Middle frontal gyrus (tissue), 1 donor: Measurements from ENCODE around the gene MACC1.
"Not testable (repeated sequence)": the region's sequence is repeated elsewhere in the genome, so short reads cannot be mapped to it uniquely, and the experiment has no call there.

Experiments used
- DNase-seq: peaks from one replicate; pipeline ENCODE4 v3.0.0-alpha.2; 2015; ENCODE audit warnings: low spot score; ENCODE audit errors: extremely low spot score

The MACC1 gene

DNA sequence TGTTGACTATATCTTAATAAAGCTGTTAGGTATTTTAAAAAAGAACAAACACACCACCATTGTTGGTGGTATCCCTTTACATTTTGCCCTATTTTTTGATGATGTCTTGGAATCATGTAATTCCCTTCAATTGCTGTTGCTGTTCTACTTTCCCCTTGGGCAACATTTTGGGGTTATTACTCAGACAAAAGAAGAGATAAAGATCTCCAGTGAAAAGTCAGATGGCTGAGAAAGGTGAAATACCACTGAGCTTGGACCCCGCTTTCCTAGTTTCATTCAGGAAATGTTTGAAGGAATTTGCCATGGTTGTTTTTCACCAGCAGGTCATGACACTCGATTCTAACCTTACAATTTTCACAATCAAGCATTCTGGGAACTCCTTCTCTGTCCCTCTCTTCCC is 84.6 kb downstream of the MACC1 start:
- no peak for DNase-seq

DNA sequence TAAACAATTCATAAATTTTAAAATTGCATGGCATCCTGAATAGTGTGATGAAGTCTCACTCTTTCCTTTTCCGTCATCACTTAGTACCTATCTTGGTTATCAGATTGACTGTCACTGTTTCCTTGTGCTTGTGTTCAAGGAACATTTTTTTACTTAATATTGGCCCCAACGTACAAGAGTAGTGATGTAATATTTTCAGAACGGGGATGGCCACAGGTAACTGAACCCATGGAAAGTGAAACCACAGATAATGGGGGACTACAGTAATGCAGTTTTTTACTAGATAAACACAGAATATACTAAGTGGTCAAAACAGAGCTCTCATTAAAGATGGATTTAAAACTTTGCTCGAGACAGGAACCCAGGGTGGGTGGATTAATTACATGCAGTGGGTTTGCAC is 85.4 kb downstream of the MACC1 start:
- DNase-seq = no peak

DNA sequence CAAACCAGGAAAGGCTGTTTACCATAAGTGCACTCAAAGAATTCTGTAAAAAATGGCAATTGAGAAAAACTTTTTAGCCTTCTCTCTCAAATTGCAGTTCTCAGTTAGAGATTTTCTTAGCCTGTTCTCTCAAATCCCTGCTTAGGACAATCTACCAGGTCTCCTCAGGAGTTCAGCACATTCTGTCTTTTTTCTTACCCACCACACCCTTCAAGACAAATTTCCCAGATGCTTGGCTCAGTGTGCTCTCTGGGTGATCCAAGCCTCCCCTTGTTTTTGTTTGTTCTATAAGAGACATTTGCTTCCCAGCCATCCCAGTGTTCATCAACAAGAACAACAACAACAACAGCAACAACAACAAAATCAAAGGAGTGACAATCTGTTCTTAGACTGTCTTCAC is 87.3 kb downstream of the MACC1 start:
- DNase-seq = no peak

DNA sequence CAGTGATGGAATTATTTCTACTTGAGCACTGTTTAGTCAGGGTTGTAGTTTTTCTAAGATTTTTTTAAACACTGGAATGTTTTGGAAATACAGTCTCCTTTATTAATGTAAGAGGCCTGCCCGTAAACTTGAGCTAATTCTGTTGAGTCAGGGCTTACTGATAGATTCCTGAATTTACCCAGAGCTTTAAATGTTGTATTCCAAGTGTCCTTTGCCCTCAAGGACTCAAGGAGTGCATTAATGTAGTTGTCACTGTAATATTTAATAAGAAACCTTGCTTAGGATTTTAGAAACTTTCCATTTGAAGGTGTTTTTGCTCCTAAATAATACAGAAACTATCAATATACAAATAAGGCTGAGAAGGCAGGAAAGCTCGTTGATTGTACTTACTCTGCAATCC is 89.2 kb downstream of the MACC1 start:
- no peak for DNase-seq

DNA sequence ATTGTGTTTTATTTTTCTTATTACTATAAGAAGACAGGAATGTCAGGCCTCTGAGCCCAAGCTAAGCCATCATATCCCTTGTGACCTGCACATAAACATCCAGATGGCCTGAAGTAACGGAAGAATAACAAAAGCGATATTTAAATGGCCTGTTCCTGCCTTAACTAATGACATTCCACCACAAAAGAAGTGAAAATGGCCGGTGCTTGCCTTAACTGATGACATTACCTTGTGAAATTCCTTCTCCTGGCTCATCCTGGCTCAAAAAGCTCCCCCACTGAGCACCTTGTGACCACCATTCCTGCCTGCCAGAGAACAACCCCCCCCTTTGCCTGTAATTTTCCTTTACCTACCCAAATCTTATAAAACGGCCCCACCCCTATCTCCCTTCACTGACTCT is 91.1 kb downstream of the MACC1 start:
- not testable (repeated sequence) for DNase-seq

DNA sequence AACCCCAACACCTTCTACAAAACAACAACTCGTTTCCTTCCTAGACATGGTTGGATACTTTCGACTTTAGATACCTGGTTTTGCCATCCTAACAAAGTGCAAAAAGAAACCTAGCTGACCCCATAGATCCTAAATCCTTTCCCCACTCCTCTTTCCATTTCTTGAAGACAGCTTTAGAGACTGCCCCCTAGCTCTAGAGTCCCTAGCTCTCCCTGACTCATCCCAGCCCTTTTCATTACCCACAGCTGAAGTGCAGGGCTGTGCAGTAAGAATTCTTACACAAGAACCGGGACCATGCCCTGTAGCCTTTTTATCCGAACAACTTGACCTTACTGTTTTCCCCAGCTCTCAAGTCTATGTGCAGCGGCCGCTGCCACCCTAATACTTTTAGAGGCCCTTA is 93.1 kb downstream of the MACC1 start:
- DNase-seq = not testable (repeated sequence)

DNA sequence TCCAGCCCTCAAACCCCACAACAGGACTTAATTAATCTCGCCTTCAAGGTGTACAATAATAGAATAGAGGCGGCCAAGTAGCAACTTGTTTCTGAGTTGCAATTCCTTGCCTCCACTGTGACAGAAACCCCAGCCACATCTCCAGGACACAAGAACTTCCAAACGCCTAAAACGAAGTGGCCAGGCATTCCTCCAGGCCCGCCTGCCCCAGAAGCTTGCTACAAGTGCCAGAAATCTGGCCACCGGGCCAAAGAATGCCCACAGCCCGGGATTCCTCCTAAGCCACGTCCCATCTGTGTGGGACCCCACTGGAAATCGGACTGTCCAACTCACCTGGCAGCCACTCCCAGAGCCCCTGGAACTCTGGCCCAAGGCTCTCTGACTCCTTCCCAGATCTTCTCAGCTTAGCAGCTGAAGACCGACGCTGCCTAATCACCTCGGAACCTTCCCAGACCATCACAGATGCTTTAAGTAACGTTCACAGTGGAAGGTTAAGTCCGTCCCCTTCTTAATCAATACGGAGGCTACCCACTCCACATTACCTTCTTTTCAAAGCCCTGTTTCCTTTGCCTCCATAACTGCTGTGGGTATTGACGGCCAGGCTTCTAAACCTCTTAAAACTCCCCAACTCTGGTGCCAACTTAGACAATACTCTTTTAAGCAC is 94.4 kb downstream of the MACC1 start:
- not testable (repeated sequence) for DNase-seq

DNA sequence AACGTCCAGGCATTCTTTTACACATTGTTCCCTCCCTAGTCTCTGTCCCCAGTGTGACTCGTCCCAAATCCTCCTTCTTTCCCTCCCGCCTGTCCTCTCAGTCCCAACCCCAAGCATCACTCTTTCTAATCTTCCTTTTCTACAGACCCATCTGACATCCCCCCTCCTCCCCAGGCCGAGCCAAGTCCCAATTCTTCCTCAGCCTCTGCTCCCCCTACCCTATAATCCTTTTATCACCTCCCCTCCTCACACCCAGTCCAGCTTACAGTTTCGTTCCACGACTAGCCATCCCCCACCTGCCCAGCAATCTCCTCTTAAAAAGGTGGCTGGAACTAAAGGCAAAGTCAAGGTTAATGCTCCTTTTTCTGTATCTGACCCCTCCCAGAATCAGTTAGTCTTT is 95.1 kb downstream of the MACC1 start:
- no peak for DNase-seq

DNA sequence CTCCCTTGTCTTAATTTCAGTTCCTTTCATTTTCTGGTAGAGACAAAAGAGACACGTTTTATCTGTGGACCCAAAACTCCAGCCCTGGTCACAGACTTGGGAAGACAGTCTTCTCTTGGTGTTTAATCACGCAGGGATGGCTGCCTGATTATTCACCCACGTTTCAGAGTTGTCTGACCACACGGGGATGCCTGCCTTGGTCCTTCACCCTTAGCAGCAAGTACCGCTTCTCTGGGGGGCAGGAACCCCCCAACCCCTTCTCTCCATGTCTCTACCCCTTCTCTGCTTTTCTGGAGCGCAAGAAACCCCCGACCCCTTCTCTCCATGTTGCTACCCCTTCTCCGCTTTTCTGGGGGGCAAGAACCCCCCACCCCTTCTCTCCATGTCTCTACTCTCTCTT is 95.8 kb downstream of the MACC1 start:
- no peak for DNase-seq

DNA sequence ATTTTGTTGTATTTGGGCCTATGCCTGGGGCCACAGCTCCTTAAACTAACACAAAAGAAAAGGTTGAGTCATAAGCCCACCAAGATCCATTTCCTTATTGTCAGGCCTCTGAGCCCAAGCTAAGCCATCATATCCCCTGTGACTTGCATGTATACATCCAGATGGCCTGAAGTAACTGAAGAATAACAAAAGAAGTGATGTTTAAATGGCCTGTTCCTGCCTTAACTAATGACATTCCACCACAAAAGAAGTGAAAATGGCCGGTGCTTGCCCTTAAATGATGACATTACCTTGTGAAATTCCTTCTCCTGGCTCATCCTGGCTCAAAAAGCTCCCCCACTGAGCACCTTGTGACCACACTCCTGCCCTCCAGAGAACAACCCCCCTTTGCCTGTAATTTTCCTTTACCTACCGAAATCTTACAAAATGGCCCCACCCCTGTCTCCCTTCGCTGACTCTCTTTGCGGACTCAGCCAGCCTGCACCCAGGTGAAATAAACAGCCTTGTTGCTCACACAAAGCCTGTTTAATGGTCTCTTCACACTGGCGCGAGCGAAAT is 96.5 kb downstream of the MACC1 start:
- DNase-seq = not testable (repeated sequence)

DNA sequence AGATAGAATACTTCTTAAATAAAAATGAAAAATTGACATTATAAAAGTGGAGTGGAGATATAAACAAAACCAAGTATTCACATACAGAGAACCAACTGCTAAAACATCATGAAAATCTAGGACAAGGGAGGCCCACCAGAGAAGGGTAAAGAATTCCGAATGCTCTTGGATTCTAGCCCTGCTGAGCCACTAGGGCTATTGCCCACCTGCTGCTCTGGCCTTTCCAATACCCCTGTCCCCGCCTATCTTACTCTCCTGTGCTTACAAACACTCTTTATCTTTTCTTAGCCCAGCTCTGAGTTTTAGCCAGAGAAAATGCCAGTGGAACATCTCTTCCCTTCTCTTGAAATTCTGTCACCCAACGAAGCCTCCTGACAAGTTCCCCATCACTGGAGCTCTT is 100.3 kb downstream of the MACC1 start:
- no peak for DNase-seq

DNA sequence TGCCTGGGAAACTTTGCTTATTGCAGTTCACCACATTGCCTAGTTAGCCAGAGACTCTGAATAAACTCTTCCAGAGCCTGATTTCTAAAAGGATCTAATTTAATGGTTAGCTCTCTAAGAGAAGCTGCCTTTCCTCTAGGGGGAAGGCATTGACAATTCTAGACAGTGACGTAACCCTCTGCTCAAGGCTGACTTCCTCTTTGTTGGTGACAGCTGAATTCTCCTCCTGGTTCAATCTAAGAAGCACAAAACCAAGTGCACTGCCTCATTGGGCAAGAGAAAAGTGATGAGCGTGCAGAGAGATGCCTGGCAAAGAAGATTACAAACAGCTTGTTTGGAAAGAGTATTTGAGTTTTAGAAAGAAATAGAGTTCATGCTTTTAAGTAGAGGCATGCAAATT is 102.7 kb downstream of the MACC1 start:
- DNase-seq = no peak

DNA sequence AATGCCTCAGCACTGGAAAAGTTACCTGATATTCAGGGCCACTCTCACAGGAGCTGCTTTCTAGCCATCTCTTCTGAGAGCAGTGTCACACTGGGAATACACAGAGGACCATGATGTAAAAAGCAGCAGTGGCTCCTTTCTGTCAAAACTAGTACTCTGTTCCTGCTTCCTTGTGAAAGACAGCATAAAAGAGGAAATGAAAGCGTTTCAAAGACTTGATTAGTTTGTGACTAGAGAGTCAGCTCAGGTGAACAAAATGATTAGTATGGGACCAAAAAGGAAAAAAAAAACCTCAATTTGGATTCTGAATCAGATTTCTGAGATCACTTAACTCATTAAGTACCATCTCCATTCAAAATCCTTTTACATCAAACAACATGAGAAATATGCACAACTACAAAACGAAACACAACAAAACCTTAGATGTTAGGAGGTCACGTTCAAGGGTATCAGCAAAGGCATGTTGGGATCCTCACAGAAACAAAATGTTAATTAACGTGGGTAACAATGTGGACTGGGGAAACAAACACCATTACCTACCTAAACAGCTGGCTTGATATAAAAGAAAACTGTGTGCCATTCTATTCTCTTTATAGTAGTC is 103.7 kb downstream of the MACC1 start:
- no peak for DNase-seq

DNA sequence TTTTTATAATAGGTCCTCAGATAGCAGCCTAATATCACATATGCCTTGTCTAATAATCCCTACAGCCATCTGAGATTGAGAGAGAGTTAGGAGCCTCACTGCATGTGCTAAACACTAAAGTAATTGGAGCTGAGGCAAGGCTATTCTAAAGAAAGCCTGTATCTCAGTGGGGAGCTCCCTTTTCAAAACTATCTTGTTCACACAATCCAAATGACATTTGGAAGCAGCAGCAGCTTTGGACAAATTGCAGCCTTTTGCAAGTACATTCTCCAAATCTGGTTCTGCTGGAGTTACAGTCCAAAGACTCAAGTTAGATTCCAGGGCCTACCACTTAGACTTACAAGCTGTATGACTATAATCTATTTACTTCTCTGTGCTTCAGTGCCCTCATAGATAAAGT is 104.5 kb downstream of the MACC1 start:
- peak; percentile 18 for DNase-seq

DNA sequence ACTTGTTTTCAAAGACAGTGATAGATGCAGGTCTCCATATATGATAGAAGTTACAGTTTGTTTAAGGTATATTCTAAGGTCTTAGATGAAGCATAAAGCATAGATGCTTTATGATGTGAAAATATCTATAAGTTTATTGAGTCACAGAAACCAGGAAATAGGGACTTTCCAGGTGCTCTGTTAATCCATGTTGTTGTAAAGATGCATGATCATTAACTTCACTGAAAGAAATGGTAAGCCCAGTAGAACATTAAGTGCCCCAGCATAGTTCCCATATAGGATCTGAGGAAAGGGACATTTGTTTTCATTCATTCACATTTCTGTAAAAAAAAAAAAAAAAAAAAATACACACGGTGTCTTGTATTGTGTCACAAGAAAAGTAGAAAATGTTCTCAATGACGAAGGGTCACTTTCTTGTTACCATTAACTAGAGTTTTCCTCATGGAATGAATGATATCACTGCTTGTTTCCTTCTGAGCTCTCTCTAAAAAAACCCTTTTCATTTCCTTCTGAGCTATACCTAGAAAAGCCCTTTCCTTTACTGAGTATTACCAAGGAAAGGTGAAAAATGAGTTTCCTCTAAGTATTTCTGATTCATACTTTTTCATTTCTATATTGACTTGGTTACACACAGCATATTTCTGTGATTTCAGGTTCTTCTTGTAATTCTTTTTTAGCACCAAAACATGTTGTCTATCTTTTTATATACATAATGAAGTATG is 105.2 kb downstream of the MACC1 start:
- no peak for DNase-seq

DNA sequence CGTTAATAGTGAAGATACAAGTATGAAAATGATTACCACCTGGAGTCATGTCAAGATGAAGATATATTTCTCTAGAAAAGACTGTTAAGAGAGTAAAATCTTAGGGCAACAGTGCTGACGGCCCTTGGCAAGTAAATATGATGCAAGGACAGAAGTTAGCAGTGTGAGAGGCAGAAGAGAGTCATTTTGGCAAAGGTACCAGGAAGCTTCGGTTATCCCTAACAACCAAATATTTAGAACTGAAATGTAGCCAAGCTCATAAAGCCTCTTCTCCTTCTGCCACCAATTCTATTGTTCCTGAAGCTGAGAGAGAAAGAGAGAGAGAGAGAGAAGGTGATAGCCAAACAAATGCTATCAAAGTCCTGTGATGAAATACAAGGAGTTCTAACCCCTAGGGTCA is 109.6 kb downstream of the MACC1 start:
- DNase-seq = no peak

DNA sequence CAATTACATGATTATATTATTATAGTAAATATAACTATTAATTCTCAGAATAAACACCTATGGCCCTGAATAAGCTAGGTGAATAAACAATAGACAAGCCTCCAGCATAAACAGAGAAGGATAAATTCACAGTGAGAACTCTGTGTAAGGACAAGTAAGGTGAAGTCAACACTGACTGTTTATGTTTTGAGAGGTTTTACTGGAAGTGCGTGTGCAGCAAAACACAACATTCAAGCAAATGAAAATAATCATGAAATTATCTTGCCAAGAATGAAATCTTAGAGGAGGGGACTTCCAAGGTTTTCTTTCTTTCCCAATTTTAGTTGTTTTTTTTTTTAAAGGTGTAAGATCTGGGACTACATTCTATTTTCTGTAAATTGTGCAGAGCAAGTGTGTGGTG is 112.5 kb downstream of the MACC1 start:
- DNase-seq = no peak

DNA sequence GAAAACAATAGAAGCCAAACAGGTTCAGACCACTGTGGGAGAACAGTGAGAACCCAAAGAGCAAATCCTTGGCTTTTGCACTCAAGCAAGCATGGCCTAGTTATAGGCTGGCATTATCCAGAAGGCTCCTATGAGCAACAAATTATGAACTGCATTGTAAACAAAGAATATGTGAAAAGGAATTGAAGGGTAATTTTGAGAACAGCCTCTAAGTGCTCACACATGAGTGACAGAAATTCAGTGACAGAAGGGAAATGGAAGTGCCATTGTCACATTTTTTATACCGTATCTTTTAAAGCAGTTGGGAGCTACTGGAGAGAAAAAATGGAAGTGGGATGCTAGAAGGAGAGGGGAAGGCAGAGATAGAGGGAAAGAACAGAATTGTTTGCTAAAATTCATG is 114.2 kb downstream of the MACC1 start:
- no peak for DNase-seq

DNA sequence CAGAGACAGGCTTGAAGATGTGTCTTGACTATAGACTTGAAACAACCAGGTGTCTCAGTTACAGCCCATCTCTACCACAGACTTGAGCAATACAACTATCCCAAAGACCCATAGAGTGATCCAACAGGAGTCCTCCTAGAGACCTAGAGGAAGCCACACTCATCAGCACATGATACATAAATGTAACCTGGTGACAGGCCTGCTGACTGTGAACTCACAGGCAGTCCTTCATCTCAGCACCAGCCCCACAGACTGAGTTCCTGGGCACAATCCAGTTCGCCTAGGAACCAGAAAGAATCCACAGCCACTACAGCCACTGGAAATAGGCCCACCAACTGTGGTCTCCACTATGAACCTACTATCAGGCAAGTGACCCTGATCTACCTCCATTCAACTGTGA is 121.3 kb downstream of the MACC1 start:
- DNase-seq = no peak

DNA sequence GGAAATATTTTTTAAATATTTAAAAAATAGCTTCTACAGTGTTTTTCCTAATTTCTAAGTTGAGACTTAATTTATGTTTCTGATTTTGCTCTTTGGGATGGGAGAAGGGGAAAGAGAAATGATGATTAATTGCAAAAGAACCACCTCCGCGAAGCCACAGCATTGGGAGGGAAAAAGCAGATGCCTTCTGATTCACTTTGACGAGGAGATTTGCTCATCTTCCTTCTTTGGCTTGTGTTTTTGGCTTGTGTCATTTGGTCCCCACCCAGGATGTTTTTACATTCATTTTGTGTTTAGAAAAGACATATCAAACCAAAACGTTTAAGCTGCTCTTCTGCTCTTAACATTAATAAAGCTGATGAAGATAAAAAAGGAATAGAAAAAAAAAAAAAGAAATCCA is 121.7 kb downstream of the MACC1 start:
- DNase-seq = no peak

DNA sequence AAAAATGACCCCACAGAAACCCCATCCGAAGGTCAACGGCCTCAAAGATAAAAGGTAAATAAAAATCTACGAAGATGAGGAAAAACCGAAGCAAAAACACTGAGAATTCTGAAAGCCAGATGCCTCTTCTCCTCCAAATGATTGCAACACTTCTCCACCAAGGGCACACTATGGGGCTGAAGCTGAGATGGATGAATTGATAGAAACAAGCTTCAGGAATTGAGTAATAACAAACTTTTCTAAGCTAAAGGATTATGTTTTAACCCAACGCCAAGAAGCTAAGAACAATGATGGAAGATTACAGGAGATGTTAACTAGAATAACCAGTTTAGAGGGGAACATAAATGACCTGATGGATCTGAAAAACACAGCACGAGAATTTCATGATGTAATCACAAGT is 127.8 kb downstream of the MACC1 start:
- no peak for DNase-seq

DNA sequence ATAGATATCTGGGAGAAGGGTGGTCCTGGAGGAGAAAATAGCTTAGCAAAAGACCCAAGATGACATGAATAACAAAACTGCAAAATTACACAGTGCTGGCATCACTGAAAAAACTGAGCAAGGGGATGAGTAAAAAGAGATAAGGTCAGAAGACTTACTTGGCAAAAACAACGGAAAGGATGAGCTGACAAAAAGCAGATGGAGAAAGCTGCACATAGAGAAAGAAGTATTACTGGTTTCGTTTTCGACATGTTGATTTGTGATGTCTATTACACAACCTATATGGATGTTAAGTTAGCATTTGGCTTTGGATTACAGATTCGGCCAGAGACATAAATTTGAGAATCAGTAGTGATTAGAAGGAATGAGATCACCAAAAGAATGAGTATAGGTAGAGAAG is 132.1 kb downstream of the MACC1 start:
- DNase-seq = no peak
